Stimulated activated CD4-positive, alpha-beta T cell treated with anti-CD3 and anti-CD28 coated beads, Interleukin-4, amount 100 ng/mL, for 48 hours (primary cell): Measurements from ENCODE around the gene QRFPR.
"Not testable (repeated sequence)": the region's sequence is repeated elsewhere in the genome, so short reads cannot be mapped to it uniquely, and the experiment has no call there.

Experiments
- DNase-seq, 2 donors: peaks; one replicate each; pipeline ENCODE4 v3.0.0-alpha.2; 2020; ENCODE audit warnings: low read depth in 2 of 2

Gene QRFPR

GRCh38 chr4:121339824-121340223, 41.0 kb downstream of the QRFPR start:
- DNase-seq, result no peak

- DNase-seq, result no peak
These were observed 41.5 kb downstream of the QRFPR start for GRCh38 chr4:121339307-121339706.

DNA sequence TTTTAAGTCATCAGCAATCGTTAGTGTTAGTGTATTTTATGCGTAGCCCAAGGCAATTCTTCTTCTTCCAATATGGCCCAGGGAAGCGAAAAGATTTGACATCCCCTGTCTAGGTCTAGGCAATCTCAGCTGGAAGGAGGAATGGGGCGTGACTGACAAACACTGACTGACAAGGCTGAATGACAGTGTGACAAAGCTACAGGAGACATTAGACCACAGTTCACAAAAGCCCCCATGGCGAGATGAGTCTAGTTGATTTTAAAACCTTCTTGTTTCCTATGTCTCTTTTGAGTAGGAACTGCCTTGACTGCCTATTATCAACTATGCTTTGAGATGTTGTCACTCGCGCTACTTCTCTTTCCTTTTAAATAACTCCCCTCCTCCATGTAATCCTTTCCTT, 42.3 kb downstream of the QRFPR start:
- DNase-seq, result no peak

GRCh38 chr4:121336706-121337105, 44.1 kb downstream of the QRFPR start:
- DNase-seq, result no peak

GRCh38 chr4:121330180-121330665, 50.6 kb downstream of the QRFPR start:
- no peak for DNase-seq

DNA sequence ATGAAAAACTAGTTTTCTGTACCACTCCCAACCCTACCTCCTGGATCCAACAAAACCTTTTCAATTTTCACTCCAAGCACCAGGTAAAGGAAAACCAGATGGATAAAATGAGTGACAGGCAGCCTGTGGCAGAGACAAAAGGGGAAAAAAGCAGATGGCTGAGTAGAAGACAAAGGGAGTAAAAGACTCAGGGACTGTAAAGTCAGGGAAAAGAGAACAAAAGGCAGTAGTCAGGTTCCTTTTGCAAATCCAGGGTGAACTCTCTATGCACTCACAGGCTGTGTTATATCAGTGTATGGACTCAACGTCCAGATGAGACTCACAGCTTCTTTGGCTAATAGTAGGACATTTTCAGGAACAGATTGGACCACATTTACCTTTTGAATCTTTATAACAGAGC, 54.2 kb downstream of the QRFPR start:
- DNase-seq, result no peak

DNA sequence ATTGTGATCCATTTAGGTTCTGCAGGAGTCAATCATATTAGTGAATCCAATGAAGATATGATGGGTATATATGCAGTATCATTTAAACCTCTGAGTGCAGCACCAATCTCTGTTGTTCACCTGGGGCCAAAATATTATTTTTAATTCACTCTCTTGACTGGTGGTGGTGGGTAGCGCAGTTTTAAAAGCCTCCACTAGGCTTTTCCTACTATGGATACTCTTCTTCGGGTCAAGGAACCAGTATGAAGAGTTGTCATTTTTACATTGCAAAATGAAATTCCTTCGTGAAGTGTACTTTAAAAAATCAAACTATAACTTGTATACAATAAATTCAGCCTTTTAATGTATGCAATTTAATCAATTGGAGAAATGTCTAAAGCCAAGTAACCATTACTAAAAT, 56.5 kb downstream of the QRFPR start:
- no peak for DNase-seq

DNA sequence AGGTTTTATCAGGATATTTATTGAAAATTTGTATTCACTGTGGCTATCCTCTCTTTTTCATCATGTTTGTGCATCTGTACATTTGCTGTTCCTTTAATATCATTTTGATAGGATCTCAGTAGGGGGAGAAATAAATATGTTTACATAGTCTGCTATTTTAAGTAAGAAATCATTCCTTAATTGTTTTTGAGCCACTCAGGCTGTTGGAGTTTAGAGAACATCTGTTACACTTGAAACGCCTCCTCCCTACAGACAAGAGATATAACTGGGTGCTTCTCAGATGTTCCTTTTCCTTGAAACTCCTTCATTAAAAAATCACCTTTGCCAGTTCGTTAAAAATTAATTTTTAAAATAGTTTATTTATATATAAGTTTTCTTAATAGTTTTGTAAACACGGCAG, 59.4 kb downstream of the QRFPR start:
- no peak for DNase-seq

DNA sequence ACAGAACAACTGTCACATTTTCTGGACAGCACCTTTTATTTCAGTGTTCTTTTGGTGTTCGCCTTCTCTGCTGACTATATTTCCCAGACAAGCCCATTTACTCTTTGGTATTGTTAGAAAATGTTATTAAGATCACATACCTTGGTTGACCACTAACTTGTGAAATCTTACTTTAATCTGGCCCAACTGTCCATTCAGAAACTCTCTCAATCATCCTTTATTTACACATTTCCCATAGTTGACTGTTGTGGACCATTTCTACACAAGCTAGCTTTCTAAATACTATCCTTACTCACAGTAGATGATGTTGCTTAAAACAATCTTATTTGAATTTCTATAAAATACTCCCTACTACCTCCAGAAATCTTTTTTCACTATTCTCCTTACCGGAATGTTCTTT, 64.7 kb downstream of the QRFPR start:
- DNase-seq, result no peak

DNA sequence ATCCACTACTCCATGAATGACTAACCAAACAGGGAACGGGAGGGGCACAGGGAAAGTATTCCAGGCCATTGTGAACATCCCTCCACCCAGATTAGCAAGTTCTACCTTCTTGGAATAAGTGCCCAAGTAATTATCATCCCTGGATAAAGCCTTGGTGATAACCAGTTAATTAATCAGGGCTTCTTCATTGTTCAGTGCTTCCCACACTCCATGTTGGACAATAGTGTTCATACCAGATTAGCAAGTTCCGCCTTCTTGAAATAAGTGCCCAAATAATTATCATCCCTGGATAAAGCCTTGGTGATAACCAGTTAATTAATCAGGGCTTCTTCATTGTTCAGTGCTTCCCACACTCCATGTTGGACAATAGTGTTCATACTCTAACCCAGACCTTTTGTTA, 67.4 kb downstream of the QRFPR start:
- DNase-seq, result not testable (repeated sequence)

DNA sequence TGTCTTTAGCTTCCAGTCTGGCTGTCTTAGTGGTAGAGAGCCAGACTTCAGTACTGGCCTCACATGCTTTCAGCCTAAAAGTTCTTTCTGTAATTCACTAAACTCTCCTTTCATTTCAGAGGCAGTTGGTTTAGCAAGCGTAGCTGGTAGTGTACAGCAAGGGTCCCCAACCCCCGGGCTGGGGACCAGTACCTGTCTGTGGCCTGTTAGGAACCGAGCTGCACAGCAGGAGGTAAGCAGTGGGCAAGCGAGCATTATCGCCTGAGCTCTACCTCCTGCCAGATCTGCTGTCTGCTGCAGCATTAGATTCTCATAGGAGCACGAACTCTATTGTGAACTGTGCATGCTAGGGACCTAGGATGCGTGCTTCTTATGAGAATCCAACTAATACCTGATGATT, 72.0 kb downstream of the QRFPR start:
- no peak for DNase-seq

- no peak for DNase-seq
These were observed 72.5 kb downstream of the QRFPR start for GRCh38 chr4:121308328-121308663.

DNA sequence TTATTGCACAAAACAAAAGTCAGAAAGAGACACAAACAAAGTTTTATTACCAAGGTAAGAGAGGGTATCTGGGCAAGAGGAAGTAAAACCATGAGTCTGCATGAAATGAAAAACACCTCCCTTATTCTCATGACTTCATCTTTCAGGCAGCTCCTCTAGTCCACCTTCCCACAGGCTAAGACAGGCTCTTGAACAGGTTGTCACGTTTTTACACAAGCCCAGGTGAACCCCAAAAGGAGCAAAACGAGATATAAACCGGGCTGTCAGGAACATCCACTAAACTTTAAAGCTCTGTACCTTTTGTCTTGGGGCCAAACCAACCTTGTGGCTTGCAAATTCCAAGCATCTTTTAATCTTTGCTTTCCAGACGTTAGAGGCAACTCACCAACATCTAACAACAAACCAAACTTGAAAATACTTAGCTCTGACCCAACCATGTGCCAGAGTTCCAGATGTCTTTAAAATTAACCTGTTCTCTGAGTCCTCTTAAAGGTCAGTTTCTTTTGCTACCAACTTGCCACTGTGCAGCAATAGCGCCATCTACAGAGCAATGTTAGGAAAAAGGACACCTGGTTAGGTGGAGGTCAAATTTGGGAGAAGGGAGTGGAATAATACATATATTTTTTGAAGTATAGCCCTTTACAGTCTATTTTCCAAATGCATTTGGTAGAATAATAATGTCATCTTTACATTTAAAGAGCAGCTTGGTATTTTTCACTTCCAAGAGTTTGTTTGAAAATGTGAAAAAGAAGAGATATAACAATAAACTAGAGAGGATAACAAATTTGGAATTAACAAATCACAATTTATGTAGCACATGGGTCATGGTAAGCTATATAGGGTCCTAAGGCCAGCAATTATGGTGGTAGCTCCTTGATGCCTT, 73.1 kb downstream of the QRFPR start:
- DNase-seq, result peak in 1 of 2 donors; percentile 39

DNA sequence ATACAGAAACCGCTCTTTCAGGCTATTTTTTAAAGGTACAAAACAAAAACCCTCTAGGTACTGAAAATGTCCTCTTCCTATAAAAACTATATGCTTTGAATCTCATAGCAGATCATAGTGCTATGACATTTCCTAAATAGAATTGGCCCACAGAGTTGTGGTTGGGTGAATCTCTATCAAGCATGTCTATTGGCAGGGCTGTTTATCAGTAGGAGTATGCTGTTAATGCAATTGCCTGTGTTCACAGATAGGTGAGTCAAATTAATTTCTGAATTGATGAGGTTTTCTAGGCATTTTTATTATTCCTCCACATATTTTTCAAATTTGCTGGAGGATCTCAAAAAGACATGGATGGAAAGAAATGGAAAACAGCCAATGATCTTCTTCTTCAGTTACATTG, 73.9 kb downstream of the QRFPR start:
- no peak for DNase-seq

GRCh38 chr4:121304893-121305292, 75.9 kb downstream of the QRFPR start:
- DNase-seq, result no peak

DNA sequence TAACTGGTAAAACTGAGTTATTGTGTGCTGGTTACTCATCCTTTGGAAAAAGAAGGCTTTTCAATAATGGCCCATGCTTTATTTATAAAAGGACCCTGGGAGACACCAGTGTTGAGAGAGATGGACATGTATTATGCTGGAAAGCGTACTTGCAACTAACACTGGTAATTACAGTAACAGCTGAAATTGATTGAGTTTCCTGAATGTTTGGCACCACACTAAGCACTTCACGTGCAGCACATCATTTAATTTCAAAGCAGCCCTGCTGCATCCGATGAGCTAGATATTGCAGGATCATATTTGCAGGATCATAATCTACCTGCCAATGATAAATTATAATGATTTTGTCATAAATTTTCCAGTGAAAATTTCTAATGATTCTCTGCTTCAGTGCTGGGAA, 81.5 kb downstream of the QRFPR start:
- no peak for DNase-seq

DNA sequence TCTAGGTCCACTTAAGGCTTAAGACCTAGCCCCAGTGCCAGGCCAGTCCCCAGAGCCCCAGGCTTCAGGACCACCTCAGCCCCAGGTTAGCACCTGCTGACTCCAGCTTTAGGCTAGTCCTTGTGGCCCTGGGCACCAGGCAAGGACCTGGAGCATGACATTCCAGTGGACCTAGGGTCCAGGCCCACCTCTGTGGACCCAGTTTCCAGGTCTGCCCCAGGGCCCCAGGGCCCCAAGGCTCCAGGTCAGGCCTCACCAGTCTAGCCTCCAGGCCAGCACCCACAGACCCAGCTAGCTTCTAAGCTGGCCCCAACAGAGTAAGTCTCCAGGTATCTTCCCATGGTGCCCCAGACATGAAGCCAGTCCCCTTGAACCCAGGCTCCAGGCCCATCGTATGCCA, 97.5 kb downstream of the QRFPR start:
- no peak for DNase-seq

DNA sequence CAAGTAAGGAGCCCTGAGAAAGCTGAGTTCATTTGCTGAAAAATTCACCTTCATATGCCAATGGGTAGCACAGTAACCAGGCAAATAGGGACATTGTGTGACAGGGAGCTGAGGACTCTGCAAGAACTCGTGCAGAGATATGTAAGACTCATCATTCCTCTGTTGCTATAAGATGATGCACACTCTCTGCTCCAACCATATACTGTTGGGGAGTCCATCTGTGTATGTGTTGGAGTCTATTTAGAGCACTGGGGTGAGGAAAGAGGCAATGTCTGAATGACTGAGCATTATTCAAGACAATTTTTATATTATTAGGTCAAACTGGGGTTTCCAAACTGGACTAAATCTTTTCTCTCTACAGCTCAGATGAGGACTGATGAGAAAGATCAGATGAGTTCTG, 100.4 kb downstream of the QRFPR start:
- DNase-seq, result no peak

DNA sequence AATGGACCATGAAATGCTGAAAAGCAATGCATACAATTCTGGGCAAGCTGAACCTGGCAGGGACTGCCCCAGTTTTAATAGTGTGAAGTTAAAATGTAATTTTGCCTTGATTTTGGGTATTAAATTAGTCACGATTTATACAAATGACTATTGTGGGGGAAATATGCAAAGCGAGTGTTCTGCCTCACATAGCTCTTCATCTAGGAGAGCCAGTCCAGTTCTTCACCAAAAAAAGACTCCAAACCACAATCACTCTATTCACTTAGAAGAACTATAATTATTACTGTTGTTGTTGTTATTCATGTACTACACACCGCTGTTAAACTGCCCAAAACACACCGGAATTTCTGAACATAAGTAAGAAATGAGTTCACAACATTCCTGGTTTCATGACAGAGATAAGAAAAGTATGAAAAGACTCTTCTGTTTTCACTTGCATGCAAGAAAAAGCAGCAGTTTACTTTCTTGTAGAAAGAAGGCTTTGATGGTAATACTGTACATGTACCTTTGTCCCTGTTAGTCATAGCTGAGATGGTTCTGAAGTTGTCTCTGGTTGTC, 101.9 kb downstream of the QRFPR start:
- DNase-seq, result no peak
